Measurements from ENCODE around the gene BTAF1.

DNA sequence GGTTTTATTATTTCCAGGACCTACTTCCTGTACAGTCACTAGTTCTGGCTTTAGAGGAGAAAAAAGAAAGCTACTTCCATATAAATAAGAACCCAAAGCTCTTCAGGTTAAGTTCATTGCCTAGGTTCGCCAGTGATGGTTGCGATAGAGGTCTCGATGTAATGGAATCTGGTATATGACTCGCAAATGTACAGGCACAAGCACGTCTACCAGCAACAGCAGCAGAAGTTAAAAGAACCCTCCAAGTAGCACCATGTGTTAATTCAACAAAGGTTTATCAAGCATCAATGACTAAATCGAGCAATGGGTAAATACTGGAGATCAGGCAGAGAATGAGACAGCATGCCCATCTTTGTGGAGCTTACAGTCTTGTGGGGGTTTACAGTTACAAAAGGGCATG, 155.4 kb downstream of the BTAF1 start:
- TF ChIP-seq HDGF (IDR thresholded peaks at IDR 0.05) (no peak), CEBPB (IDR thresholded peaks at IDR 0.05; ENCODE audit: borderline replicate concordance in 1 of 2, low read depth in 2 of 2, low read length in 2 of 2) (no peak), SIX5 (IDR thresholded peaks at IDR 0.05; ENCODE audit: low read depth, low read length, severe bottlenecking) (no peak), EP300 (IDR thresholded peaks at IDR 0.05; ENCODE audit: borderline replicate concordance in 1 of 2, control insufficient read depth in 1 of 2, low read depth in 2 of 2, low read length in 2 of 2) (no peak), POLR2A (IDR thresholded peaks at IDR 0.05; ENCODE audit: low read depth, low read length) (no peak), SUZ12 (IDR thresholded peaks at IDR 0.05; ENCODE audit: unreplicated experiment) (no peak), EZH2 (IDR thresholded peaks at IDR 0.05; ENCODE audit: borderline replicate concordance, control insufficient read depth, low read depth, low read length) (no peak), BCL11A (IDR thresholded peaks at IDR 0.05; ENCODE audit: low read depth, low read length) (no peak), SMC3 (IDR thresholded peaks at IDR 0.05; ENCODE audit: borderline replicate concordance, low read length) (no peak)
- TF ChIP-seq, protein P1, sequence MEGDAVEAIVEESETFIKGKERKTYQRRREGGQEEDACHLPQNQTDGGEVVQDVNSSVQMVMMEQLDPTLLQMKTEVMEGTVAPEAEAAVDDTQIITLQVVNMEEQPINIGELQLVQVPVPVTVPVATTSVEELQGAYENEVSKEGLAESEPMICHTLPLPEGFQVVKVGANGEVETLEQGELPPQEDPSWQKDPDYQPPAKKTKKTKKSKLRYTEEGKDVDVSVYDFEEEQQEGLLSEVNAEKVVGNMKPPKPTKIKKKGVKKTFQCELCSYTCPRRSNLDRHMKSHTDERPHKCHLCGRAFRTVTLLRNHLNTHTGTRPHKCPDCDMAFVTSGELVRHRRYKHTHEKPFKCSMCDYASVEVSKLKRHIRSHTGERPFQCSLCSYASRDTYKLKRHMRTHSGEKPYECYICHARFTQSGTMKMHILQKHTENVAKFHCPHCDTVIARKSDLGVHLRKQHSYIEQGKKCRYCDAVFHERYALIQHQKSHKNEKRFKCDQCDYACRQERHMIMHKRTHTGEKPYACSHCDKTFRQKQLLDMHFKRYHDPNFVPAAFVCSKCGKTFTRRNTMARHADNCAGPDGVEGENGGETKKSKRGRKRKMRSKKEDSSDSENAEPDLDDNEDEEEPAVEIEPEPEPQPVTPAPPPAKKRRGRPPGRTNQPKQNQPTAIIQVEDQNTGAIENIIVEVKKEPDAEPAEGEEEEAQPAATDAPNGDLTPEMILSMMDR (IDR thresholded peaks at IDR 0.05 in 2 of 3, conservative IDR thresholded peaks at IDR 0.05 in 1 of 3; ENCODE audit: control insufficient read depth in 2 of 3, extremely low read depth in 1 of 3, insufficient read depth in 1 of 3, low read depth in 3 of 3, low read length in 3 of 3), result no peak
- TF ChIP-seq, protein P2, sequence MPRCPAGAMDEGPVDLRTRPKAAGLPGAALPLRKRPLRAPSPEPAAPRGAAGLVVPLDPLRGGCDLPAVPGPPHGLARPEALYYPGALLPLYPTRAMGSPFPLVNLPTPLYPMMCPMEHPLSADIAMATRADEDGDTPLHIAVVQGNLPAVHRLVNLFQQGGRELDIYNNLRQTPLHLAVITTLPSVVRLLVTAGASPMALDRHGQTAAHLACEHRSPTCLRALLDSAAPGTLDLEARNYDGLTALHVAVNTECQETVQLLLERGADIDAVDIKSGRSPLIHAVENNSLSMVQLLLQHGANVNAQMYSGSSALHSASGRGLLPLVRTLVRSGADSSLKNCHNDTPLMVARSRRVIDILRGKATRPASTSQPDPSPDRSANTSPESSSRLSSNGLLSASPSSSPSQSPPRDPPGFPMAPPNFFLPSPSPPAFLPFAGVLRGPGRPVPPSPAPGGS (IDR thresholded peaks at IDR 0.05; ENCODE audit: borderline replicate concordance, insufficient read depth, low read depth, low read length, poor library complexity, severe bottlenecking), result no peak
- TF ChIP-seq, protein P3, sequence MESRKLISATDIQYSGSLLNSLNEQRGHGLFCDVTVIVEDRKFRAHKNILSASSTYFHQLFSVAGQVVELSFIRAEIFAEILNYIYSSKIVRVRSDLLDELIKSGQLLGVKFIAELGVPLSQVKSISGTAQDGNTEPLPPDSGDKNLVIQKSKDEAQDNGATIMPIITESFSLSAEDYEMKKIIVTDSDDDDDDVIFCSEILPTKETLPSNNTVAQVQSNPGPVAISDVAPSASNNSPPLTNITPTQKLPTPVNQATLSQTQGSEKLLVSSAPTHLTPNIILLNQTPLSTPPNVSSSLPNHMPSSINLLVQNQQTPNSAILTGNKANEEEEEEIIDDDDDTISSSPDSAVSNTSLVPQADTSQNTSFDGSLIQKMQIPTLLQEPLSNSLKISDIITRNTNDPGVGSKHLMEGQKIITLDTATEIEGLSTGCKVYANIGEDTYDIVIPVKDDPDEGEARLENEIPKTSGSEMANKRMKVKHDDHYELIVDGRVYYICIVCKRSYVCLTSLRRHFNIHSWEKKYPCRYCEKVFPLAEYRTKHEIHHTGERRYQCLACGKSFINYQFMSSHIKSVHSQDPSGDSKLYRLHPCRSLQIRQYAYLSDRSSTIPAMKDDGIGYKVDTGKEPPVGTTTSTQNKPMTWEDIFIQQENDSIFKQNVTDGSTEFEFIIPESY (IDR thresholded peaks at IDR 0.05), result no peak
- TF ChIP-seq, protein P4, sequence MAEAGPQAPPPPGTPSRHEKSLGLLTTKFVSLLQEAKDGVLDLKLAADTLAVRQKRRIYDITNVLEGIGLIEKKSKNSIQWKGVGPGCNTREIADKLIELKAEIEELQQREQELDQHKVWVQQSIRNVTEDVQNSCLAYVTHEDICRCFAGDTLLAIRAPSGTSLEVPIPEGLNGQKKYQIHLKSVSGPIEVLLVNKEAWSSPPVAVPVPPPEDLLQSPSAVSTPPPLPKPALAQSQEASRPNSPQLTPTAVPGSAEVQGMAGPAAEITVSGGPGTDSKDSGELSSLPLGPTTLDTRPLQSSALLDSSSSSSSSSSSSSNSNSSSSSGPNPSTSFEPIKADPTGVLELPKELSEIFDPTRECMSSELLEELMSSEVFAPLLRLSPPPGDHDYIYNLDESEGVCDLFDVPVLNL (IDR thresholded peaks at IDR 0.05; ENCODE audit: low read depth, low read length), result no peak
- TF ChIP-seq, protein P5, sequence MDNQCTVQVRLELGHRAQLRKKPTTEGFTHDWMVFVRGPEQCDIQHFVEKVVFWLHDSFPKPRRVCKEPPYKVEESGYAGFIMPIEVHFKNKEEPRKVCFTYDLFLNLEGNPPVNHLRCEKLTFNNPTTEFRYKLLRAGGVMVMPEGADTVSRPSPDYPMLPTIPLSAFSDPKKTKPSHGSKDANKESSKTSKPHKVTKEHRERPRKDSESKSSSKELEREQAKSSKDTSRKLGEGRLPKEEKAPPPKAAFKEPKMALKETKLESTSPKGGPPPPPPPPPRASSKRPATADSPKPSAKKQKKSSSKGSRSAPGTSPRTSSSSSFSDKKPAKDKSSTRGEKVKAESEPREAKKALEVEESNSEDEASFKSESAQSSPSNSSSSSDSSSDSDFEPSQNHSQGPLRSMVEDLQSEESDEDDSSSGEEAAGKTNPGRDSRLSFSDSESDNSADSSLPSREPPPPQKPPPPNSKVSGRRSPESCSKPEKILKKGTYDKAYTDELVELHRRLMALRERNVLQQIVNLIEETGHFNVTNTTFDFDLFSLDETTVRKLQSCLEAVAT (IDR thresholded peaks at IDR 0.05), result no peak

All from GM12878 (cell line).